ENCODE measurements around the gene RBP7. TPM values are rescaled to one million over a fixed set of nuclear protein-coding genes. Genes with fewer than 3 reads are reported as not detected.
"Not testable (repeated sequence)": the region's sequence is repeated elsewhere in the genome, so short reads cannot be mapped to it uniquely, and the experiment has no call there.

RBP7 gene
- total RNA-seq, 4 donors from 2014 or later, result 13.0 to 34.0 (median 21.1) TPM

GRCh38 chr1:10001016-10001665, 4.1 kb downstream of the RBP7 start:
- peaks cover 22% of the 10 kb centered on the region for H3K27me3 ChIP-seq
- no peaks in the 10 kb centered on the region for H3K9me3 ChIP-seq
- peaks cover 15% of the 10 kb centered on the region for H3K4me1 ChIP-seq
- TF ChIP-seq POLR2A (IDR thresholded peaks at IDR 0.05), result no peak
- TF ChIP-seq POLR2AphosphoS5 (IDR thresholded peaks at IDR 0.05), result no peak
- no peak for TF ChIP-seq EP300 (IDR thresholded peaks at IDR 0.05)
- TF ChIP-seq CTCF (IDR thresholded peaks at IDR 0.05), result no peak
- H3K4me3 ChIP-seq, result no peak overlapping the region
- 75% methylated on average over 8 of the region's 8 CpGs for WGBS
- H3K27ac ChIP-seq, result no peak overlapping the region
- no peaks in the 10 kb centered on the region for H3K36me3 ChIP-seq
- no peak for DNase-seq (ENCODE audit: low spot score in 2 of 2)

GRCh38 chr1:10005248-10005647, 8.2 kb downstream of the RBP7 start:
- not testable (repeated sequence) for H3K36me3 ChIP-seq; H3K27ac ChIP-seq; DNase-seq (ENCODE audit: low spot score in 2 of 2); H3K4me1 ChIP-seq; H3K27me3 ChIP-seq; H3K4me3 ChIP-seq; H3K9me3 ChIP-seq
- 90% methylated on average over 8 of the region's 8 CpGs for WGBS

- no peak for TF ChIP-seq POLR2AphosphoS5 (IDR thresholded peaks at IDR 0.05)
- no peak for TF ChIP-seq CTCF (IDR thresholded peaks at IDR 0.05)
- no peak for TF ChIP-seq POLR2A (IDR thresholded peaks at IDR 0.05)
- no peak for TF ChIP-seq EP300 (IDR thresholded peaks at IDR 0.05)
- 41% methylated on average over 4 of the region's 4 CpGs for WGBS
Observed at GRCh38 chr1:10007169-10007568, 10.1 kb downstream of the RBP7 start.

GRCh38 chr1:10014016-10014415, 17.0 kb downstream of the RBP7 start:
- DNase-seq (ENCODE audit: low spot score in 2 of 2), result no peak
- Histone ChIP-seq H3K36me3 (no peaks in the 10 kb centered on the region), H3K9me3 (no peaks in the 10 kb centered on the region), H3K4me1 (no peaks in the 10 kb centered on the region), H3K27me3 (no peaks in the 10 kb centered on the region), H3K27ac (no peak overlapping the region), H3K4me3 (no peak overlapping the region)
- WGBS, result 86% methylated on average over 5 of the region's 5 CpGs
- no peak for TF ChIP-seq CTCF (IDR thresholded peaks at IDR 0.05)
- TF ChIP-seq EP300 (IDR thresholded peaks at IDR 0.05), result no peak
- no peak for TF ChIP-seq POLR2AphosphoS5 (IDR thresholded peaks at IDR 0.05)
- no peak for TF ChIP-seq POLR2A (IDR thresholded peaks at IDR 0.05)

More at GRCh38 chr1:10007169-10007568, 10.1 kb downstream of the RBP7 start:
- H3K9me3 ChIP-seq, result no peaks in the 10 kb centered on the region
- H3K27ac ChIP-seq, result no peak overlapping the region
- H3K27me3 ChIP-seq, result no peaks in the 10 kb centered on the region
- peaks cover 6% of the 10 kb centered on the region for H3K4me1 ChIP-seq
- no peak for DNase-seq (ENCODE audit: low spot score in 2 of 2)
- H3K4me3 ChIP-seq, result no peak overlapping the region
- H3K36me3 ChIP-seq, result no peaks in the 10 kb centered on the region

- Histone ChIP-seq H3K36me3 (no peaks in the 10 kb centered on the region), H3K4me3 (no peak overlapping the region), H3K4me1 (no peaks in the 10 kb centered on the region), H3K27ac (no peak overlapping the region), H3K9me3 (no peaks in the 10 kb centered on the region), H3K27me3 (no peaks in the 10 kb centered on the region)
- DNase-seq (ENCODE audit: low spot score in 2 of 2), result no peak
- TF ChIP-seq CTCF (IDR thresholded peaks at IDR 0.05) (no peak), POLR2AphosphoS5 (IDR thresholded peaks at IDR 0.05) (no peak), EP300 (IDR thresholded peaks at IDR 0.05) (no peak)
Observed at GRCh38 chr1:10019561-10019960, 22.5 kb downstream of the RBP7 start.

- DNase-seq (ENCODE audit: low spot score in 2 of 2), result no peak
- Histone ChIP-seq H3K4me1 (no peaks in the 10 kb centered on the region), H3K36me3 (no peaks in the 10 kb centered on the region), H3K27ac (no peak overlapping the region), H3K9me3 (no peaks in the 10 kb centered on the region), H3K4me3 (no peak overlapping the region), H3K27me3 (no peaks in the 10 kb centered on the region)
- WGBS, result 96% methylated on average over 3 of the region's 3 CpGs
- TF ChIP-seq POLR2AphosphoS5 (IDR thresholded peaks at IDR 0.05) (no peak), EP300 (IDR thresholded peaks at IDR 0.05) (no peak), POLR2A (IDR thresholded peaks at IDR 0.05) (no peak), CTCF (IDR thresholded peaks at IDR 0.05) (no peak)
Observed at GRCh38 chr1:10020086-10020485, 23.1 kb downstream of the RBP7 start.

- not testable (repeated sequence) for H3K36me3 ChIP-seq; H3K27me3 ChIP-seq; H3K4me1 ChIP-seq; H3K4me3 ChIP-seq; H3K9me3 ChIP-seq; H3K27ac ChIP-seq; DNase-seq (ENCODE audit: low spot score in 2 of 2)
- WGBS, result 69% methylated on average over 2 of the region's 2 CpGs
Observed at GRCh38 chr1:10020678-10021077, 23.6 kb downstream of the RBP7 start.

GRCh38 chr1:10021992-10022391, 25.0 kb downstream of the RBP7 start:
- not testable (repeated sequence) for H3K36me3 ChIP-seq; H3K27ac ChIP-seq; H3K9me3 ChIP-seq; H3K4me3 ChIP-seq; H3K27me3 ChIP-seq; H3K4me1 ChIP-seq; DNase-seq (ENCODE audit: low spot score in 2 of 2)
- 82% methylated on average over 4 of the region's 4 CpGs for WGBS

Data from suprapubic skin (tissue), 4 donors.